Tibial artery (tissue), 4 donors: ENCODE results near the gene RGS8.

Source experiments
- DNase-seq, 2 donors: peaks; one replicate each; pipeline ENCODE4 v3.0.0-alpha.2; 2019
- H3K27ac ChIP-seq, 2 donors: fragments of 200-600 bp; sonication (generic) in 1 of 2; 1 replicate in 1 of 2; 2 replicates in 1 of 2; pipeline ENCODE4 v1.5.1; 2018 to 2019; ENCODE audit warnings: mild to moderate bottlenecking in 1 of 2
- H3K27me3 ChIP-seq, 2 donors: fragments of 200-600 bp; sonication (generic) in 1 of 2; one replicate each; pipeline versions ENCODE4 v1.5.1 to v1.6.0; 2016 to 2019
- H3K36me3 ChIP-seq, 3 donors: fragments of 200-600 bp; sonication (generic) in 2 of 3; one replicate each; pipeline ENCODE4 v1.5.1; 2016 to 2019; ENCODE audit warnings: mild to moderate bottlenecking in 2 of 3
- H3K4me1 ChIP-seq, 4 donors: fragments of 200-600 bp; sonication (generic) in 2 of 4; 1 replicate in 3 of 4; 2 replicates in 1 of 4; pipeline ENCODE4 v1.5.1; 2016 to 2019
- H3K4me3 ChIP-seq, 2 donors: fragments of 200-600 bp; sonication (generic) in 1 of 2; 1 replicate in 1 of 2; 2 replicates in 1 of 2; pipeline ENCODE4 v1.5.1; 2018 to 2019; ENCODE audit warnings: mild to moderate bottlenecking in 2 of 2
- H3K9me3 ChIP-seq, 3 donors: fragments of 200-600 bp; sonication (generic) in 1 of 3; one replicate each; pipeline ENCODE4 v1.5.1; 2016 to 2019
- CTCF ChIP-seq, 2 experiments: fragments of 200-600 bp in 1 of 2; fragments of 450-650 bp in 1 of 2; IDR thresholded peaks; one replicate each; pipeline ENCODE4 v1.5.1; 2017 to 2019; ENCODE audit warnings: antibody characterized with exemption in 2 of 2, mild to moderate bottlenecking in 1 of 2, moderate library complexity in 1 of 2
- intact Hi-C: fragments of 100-400 bp; cut with DNase I; formaldehyde crosslinking; loops from one replicate; pipeline ENCODE4 v1.15.0; 2023; ENCODE audit warnings: low total_unique reads

The RGS8 gene

DNA sequence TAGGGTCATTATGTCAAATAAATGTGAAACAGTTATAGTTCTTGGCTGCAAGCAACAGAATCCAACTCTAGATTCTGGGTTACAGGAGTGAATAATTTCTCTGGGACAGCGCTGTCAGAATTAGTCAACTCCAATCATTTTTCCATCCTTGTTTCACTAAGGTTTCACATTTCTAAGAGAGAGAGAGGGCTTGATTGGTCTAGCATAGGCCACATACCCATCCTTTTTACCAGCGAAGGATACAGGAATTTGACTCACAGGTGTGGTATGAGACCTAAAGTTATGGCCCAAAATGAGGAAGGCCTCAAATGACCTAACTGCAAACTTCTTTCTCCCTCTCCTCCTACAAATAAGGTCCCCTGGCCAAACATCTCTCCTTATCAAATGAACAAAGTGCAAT lies 25.5 kb upstream of the RGS8 start:
- Histone ChIP-seq H3K27ac (no peak overlapping the region), H3K9me3 (no peaks in the 10 kb centered on the region), H3K4me1 (peaks cover 0 to 9% (median 8%) of the 10 kb centered on the region in 4 donors), H3K36me3 (no peaks in the 10 kb centered on the region), H3K27me3 (peaks cover 0 to 8% of the 10 kb centered on the region in 2 donors), H3K4me3 (no peak overlapping the region)
- intact Hi-C loops: no loop called here
- no peak for TF ChIP-seq CTCF (IDR thresholded peaks at IDR 0.05)
- no peak for DNase-seq

DNA sequence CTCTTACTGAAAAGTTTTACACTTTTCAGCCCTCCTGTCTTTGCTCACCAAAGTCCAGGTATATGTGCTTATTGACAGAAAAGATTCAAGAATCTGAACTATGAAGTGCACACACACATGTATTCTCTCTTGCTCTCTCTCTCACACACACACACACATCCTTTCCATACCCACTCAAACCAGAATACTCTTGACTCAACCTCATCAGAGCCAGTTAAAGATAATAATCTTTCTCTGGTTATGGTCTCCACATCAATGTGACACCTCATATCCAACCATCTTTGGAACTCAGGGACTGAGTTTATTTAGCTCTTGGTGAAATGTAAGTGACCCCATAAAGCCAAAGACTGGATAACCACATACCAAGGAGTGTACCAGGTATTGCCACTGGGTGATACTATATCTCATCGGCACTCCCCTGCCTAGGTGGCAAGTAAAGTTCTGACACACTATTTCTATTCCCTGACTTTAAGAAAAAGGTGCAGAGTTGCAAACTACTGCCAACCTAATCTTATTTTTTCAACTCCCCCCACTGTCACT lies 24.9 kb upstream of the RGS8 start:
- no peak for TF ChIP-seq CTCF (IDR thresholded peaks at IDR 0.05)
- intact Hi-C loops: no loop called here
- no peak overlapping the region for H3K27ac ChIP-seq
- H3K4me1 ChIP-seq: peaks cover 0 to 9% (median 8%) of the 10 kb centered on the region in 4 donors
- no peaks in the 10 kb centered on the region for H3K36me3 ChIP-seq
- H3K4me3 ChIP-seq: no peak overlapping the region
- DNase-seq: no peak
- H3K9me3 ChIP-seq: no peaks in the 10 kb centered on the region
- peaks cover 0 to 8% of the 10 kb centered on the region in 2 donors for H3K27me3 ChIP-seq

GRCh38 chr1:182707122-182707521 lies 22.7 kb upstream of the RGS8 start:
- TF ChIP-seq CTCF (IDR thresholded peaks at IDR 0.05): no peak
- H3K4me1 ChIP-seq: peaks cover 0 to 9% (median 8%) of the 10 kb centered on the region in 4 donors
- no peak overlapping the region for H3K4me3 ChIP-seq
- H3K36me3 ChIP-seq: no peaks in the 10 kb centered on the region
- peaks cover 0 to 8% of the 10 kb centered on the region in 2 donors for H3K27me3 ChIP-seq
- no peaks in the 10 kb centered on the region for H3K9me3 ChIP-seq
- H3K27ac ChIP-seq: no peak overlapping the region
- intact Hi-C loops: no loop called here
- peak in 1 of 2 donors; percentile 78 for DNase-seq

GRCh38 chr1:182704677-182705076 lies 20.3 kb upstream of the RGS8 start:
- Histone ChIP-seq H3K4me3 (no peak overlapping the region), H3K36me3 (no peaks in the 10 kb centered on the region), H3K27me3 (no peaks in the 10 kb centered on the region), H3K9me3 (no peaks in the 10 kb centered on the region), H3K4me1 (peaks cover 0 to 16% (median 14%) of the 10 kb centered on the region in 4 donors), H3K27ac (no peak overlapping the region)
- no peak for DNase-seq
- no peak for TF ChIP-seq CTCF (IDR thresholded peaks at IDR 0.05)
- intact Hi-C loops: no loop called here

DNA sequence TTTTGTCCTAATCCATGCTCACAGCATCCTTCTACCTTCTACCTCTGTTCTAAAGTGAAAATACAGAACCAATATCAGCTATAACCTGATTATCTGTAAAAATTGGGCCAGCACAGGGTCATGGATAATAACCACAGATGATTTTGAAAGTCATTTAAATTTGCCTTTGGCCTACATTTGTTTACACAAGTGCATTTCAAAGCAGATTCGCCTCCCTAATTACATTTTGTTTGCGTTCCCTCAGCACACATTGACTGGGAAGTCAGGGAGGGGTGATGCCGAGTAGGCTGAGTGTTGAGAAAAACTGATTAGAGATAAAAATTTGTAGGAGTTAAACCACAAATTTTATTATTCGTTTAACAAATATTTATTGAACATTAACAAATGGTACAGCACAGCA lies 19.2 kb upstream of the RGS8 start:
- no peak overlapping the region for H3K4me3 ChIP-seq
- H3K9me3 ChIP-seq: no peaks in the 10 kb centered on the region
- TF ChIP-seq CTCF (IDR thresholded peaks at IDR 0.05): no peak
- no peaks in the 10 kb centered on the region for H3K27me3 ChIP-seq
- H3K4me1 ChIP-seq: peaks cover 0 to 28% (median 25%) of the 10 kb centered on the region in 4 donors
- no peaks in the 10 kb centered on the region for H3K36me3 ChIP-seq
- intact Hi-C loops: no loop called here
- H3K27ac ChIP-seq: no peak overlapping the region
- no peak for DNase-seq
